HG03442 (cell line): Measurements from ENCODE around the gene HIGD1B.

ENCODE experiments used
- ATAC-seq: cut with Tn5 transposase; IDR thresholded peaks from one replicate; pipeline ENCODE4 v1.9.1; 2021; ENCODE audit warnings: mild to moderate bottlenecking, moderate library complexity; ENCODE audit not compliant: unreplicated experiment

The HIGD1B gene

DNA sequence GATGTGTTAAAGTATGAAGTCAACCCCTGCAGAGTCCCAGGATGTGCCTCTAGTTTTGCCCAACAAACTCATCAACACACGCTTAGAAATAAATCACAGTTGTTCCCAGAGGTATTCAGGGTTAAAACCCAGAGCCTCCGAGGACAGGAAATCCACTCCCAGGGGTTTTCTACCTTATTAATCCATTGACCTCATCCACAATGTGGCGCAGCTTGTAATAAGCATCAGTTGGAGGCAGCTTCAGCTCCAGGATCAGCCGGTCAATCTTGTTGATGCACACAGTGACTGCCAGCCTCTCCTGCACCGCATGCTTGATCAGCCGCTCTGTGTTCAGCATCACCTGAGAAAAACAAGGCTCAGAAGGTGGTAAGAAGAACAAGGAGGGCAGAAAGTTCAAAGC is 28.1 kb downstream of the HIGD1B start:
- ATAC-seq = no peak

DNA sequence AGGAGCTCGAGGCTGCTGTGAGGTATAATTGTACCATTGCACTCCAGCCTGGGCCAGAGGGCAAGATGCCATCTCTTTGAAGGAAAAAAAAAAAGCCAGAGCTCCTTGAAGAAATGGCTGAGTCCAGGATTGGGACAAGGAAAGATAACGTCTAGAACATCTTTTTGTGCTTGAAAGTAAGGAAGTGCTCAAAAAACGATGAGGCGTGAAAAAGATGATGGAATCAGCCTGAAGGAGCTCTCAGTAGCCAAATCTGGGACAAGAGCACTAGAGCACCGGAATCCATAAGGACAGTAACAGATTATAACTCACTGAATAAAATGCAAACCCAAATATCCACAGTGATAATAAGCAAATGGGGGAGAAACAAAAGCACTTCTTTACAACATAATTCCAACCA is 29.4 kb downstream of the HIGD1B start:
- ATAC-seq = no peak

DNA sequence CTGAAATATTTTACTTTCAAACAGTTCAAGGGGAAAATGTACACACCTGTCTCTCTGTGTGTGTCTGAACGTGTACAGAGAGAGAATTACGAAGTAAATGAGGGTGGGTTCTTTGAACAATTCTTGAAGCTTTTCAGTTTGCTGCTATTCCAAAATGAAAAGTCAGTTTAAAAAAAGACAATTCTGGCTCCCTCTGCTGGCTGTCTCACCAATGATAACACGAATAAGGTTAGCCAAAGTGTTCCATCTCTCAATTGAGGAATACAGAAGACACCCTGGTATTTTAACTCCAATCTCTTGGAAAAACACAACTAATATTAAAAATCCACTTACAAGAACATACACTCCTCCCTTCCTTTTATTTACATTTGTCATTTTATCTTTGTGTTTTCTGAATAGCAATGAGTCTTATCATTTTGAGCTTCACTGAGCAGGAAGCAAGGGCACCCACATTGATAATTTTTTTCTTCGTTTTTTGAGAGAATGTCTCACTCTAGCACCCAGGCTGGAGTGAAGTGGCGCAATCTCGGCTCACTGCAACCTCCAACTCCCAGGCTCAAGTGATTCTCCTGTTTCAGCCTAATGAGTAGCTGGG is 31.0 kb downstream of the HIGD1B start:
- no peak for ATAC-seq

GRCh38 chr17:44879376-44879775 is 31.7 kb downstream of the HIGD1B start:
- no peak for ATAC-seq

GRCh38 chr17:44880062-44880461 is 32.4 kb downstream of the HIGD1B start:
- no peak for ATAC-seq

DNA sequence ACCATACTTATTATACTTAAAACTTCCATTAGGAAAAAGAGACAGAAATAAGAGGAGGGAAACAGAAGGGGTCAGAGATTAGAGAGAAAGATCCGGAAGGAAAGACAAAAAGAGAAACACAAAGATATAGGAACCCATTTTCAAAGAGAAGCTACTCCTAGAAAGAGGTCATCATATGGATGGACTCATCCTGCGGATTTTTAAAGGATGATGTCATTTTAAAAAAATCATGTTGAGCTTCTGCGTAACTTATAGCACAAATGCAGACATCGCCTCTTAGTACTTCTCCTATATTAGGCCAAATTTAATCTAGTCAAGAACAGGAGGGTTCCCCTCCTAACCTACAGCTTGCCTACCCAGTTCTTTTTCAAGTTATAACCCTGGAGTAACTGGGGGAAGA is 33.5 kb downstream of the HIGD1B start:
- ATAC-seq = no peak

DNA sequence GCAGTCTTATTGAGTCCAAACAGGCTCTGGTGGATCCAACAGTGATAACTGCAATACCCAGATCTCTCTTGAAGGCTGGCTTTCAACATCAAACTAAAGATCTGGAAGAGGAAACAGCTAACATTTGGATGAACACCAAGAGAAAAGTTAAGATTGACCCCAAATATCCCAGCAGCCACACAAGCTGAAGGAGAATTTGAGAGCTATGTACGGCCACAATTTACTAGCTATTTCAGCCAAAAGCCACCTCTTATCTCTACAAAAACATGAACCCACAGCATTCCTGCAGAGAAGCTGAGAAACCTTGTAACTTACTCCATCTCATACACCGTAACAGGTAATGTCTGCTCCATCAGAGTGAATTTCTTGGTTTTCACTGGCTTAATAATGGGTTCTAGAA is 37.3 kb downstream of the HIGD1B start:
- ATAC-seq = no peak

DNA sequence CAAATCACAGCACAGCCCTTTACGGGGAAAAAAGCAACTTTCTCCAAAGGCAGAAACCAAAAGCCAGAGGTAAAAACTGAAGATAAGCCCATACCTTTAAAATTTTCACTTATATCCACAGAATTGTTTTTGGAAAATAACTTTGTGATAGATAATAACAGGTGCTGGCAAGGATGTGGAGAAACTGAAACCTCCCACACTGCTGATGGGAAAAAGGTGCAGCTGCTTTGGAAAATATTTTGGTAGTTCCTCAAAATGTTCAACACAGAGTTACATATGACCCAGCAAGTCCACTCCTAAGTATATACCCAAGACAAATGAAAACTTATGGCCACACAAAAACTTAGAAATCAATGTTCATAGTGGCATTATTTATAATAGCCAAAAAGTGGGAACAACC is 39.3 kb downstream of the HIGD1B start:
- no peak for ATAC-seq

DNA sequence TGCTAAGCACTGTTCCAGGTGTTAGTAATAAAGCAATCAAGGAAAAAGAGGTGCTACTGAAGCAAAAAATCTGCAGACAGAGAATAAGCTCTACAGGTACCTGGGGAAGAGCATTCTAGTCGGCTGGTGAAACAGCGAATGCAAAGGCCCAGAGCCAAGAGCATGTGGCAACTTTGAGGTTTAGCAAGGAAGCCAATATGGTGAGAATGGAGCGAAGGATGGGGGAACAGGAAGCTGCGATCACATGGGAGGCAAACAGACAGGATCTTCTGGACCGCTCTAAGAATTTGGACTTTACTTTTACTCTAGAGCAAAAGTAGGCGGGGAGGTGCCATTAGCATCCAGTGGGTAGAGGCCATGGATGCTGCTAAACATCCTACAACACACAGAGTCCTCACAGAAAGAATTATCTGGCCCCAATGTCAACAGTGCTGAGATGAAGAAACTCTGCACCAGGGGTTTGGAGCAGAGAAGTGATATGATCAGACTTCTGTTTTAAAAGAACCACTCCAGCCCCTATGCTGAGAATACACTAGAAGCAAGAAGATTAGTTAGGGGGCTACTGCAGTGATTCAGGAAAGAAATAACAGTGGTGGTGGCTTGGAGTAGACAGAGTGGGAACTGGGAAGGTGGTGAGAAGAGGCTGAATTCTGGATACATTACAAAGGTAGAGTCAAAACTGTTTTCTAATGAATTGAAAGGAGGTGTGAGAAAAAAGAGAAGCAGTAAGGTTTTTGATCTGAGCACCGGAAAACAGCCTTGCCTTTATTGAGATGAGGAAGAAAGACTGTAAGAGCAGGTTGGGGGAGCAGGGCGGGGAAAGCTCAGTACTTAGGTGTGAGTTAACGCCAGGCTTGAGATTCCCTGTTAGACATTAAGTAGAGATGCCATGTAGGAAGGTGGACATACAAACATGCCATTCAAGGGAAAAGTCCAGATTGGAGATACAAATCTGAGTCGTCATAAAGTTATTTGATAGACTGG is 40.6 kb downstream of the HIGD1B start:
- no peak for ATAC-seq

DNA sequence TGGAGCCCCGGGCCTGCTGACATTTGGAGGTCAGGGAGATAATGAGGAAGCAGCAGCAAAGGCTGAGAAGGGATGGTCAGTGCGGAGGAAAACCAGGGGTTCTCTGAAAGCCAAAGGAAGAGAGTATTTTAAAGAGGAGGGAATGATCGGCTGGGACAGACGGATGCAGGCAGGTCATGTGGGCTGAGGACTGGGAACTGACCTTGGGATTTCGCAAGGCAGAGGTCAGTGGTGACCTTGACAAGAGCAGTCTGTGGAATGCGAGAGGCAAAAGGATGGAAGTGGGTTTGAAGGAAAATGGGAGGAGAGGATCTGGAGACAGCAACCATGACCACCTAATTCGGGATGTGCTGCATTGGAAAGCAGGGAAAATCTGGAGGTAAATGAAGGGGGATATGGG is 41.3 kb downstream of the HIGD1B start:
- no peak for ATAC-seq

DNA sequence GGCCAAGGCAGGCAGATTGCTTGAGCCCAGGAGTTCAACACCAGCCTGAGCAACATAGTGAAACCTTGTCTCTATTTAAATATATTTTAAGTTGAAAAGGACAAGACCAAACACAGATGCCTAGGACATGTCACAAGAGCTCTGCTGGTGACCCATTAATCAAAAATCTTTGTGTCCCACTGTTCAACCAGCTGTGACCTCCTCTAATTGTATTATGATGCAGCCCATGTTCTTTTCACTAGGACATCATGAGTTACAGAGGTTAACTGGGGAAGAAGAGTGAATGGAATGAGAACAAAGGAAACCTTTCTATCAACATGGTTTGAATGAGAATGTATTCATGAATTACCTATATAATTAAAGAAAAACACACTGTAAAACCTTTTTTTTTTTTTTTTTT is 44.6 kb downstream of the HIGD1B start:
- ATAC-seq = no peak

GRCh38 chr17:44894642-44895041 is 47.0 kb downstream of the HIGD1B start:
- ATAC-seq = no peak

DNA sequence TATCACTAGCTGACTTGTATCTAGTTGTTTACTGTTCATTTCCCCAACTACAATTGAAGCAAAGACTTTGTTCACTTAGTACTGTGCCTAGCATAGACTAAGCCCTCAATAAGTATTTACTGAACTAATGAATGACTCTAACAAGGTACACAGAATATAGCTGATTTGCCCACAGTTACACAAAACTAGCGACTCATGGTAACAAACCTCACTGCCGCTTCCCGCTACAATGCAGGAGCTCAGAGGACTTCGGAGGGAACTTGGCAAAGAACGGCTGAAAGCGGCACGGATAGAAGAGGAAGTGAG is 51.0 kb downstream of the HIGD1B start:
- no peak for ATAC-seq

DNA sequence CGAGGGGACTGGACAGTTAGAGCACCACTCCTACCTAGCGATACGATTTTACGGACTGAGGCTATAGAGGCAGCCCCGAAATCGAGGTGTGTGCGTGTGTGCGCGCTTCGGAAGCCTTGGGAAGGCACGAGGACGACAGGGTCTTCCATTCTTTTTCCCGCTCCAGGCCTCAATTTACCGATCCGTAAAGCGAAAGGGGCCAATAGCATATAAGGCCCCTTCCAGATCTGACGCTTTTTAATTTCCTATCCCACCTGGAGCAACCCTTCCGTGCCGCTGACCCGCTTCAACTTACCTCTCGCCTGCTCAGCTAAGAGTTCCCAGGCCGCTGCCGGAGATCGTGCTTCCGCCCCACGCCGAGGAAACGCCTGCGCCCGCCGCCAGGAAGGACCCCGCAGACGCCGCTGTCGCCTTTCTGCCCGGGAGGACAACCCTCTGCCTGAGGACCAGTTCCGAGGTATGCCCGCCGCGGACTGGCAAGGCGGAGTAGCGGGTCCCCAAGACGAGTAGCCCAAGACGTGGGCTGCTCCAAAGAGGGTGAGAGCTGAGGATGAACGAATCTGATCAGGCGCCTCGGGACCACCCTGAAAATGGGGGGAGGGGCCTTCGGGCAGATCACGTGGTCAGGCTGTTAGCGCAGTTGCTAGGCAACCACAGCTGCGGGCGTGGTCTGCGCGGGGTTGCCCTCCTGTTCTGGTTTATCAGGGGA is 51.5 kb downstream of the HIGD1B start, which contains the start of gene EFTUD2:
TSS of gene EFTUD2 (minus strand) at position 372 of the 709 bp plus-strand sequence. CDS start 4,924 bp downstream, outside the sequence.
- ATAC-seq = peak; percentile 68
